Measurements from ENCODE around the gene E2F2.
A peak's percentile ranks its signal among the peaks of the same experiment; 100 is the strongest.

The E2F2 gene

DNA sequence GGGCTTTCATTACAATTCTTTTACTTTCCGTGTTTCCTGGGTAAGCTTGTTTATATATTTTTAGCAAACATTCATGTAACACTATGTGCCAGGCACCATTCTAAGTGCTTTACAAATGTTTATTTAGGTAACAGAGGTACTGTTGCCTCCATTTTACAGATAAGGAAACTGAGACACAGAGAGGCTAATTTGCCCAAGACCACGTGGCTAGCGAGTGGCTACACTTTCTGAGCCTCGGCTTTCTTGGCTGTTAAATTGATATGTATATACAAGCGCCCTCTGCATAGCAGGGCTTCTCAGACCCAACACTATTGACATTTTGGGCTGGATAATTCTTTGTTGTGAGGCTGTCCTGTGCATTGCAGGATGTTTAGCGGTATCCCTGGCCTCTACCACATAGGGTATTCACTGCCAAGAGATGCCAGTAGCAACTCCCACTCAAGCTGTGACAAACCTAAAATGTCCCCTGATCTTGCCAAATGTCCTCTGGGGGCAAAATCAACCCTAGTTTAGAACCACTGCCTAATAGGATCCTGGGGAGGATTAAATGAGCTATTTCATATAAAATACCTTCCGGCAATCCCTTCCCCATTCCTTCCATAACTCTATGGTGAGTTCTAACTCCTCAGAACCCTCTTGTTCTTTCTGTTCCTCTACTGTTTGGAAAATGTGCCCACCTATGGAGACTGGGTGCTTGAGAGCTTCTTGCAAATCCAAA, 45.5 kb upstream of the E2F2 start:
- peak overlapping the region; percentile 74 for H3K27ac ChIP-seq (ENCODE audit: poor library complexity, severe bottlenecking)
- no peak overlapping the region for H3K4me3 ChIP-seq (ENCODE audit: severe bottlenecking)
- H3K36me3 ChIP-seq (ENCODE audit: low read depth): no peaks in the 10 kb centered on the region
- TF ChIP-seq, protein P1, sequence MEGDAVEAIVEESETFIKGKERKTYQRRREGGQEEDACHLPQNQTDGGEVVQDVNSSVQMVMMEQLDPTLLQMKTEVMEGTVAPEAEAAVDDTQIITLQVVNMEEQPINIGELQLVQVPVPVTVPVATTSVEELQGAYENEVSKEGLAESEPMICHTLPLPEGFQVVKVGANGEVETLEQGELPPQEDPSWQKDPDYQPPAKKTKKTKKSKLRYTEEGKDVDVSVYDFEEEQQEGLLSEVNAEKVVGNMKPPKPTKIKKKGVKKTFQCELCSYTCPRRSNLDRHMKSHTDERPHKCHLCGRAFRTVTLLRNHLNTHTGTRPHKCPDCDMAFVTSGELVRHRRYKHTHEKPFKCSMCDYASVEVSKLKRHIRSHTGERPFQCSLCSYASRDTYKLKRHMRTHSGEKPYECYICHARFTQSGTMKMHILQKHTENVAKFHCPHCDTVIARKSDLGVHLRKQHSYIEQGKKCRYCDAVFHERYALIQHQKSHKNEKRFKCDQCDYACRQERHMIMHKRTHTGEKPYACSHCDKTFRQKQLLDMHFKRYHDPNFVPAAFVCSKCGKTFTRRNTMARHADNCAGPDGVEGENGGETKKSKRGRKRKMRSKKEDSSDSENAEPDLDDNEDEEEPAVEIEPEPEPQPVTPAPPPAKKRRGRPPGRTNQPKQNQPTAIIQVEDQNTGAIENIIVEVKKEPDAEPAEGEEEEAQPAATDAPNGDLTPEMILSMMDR (IDR thresholded peaks at IDR 0.05; ENCODE audit: poor library complexity, severe bottlenecking): no peak
- H3K27me3 ChIP-seq (ENCODE audit: insufficient read depth, poor library complexity, severe bottlenecking): no peaks in the 10 kb centered on the region
- H3K4me1 ChIP-seq (ENCODE audit: insufficient read depth, poor library complexity, severe bottlenecking): peaks cover 14% of the 10 kb centered on the region
- no peak for DNase-seq (ENCODE audit: low spot score)
- no peak for ATAC-seq (ENCODE audit: low read depth)
- H3K9me3 ChIP-seq (ENCODE audit: severe bottlenecking): no peaks in the 10 kb centered on the region

GRCh38 chr1:23575226-23575810, 44.3 kb upstream of the E2F2 start:
- H3K36me3 ChIP-seq (ENCODE audit: low read depth): no peaks in the 10 kb centered on the region
- H3K9me3 ChIP-seq (ENCODE audit: severe bottlenecking): no peaks in the 10 kb centered on the region
- DNase-seq (ENCODE audit: low spot score): no peak
- TF ChIP-seq, protein P1 (IDR thresholded peaks at IDR 0.05; ENCODE audit: poor library complexity, severe bottlenecking): no peak
- no peak overlapping the region for H3K4me3 ChIP-seq (ENCODE audit: severe bottlenecking)
- H3K27me3 ChIP-seq (ENCODE audit: insufficient read depth, poor library complexity, severe bottlenecking): no peaks in the 10 kb centered on the region
- H3K27ac ChIP-seq (ENCODE audit: poor library complexity, severe bottlenecking): no peak overlapping the region
- H3K4me1 ChIP-seq (ENCODE audit: insufficient read depth, poor library complexity, severe bottlenecking): peaks cover 14% of the 10 kb centered on the region
- ATAC-seq (ENCODE audit: low read depth): no peak

GRCh38 chr1:23574265-23574754, 43.3 kb upstream of the E2F2 start:
- DNase-seq (ENCODE audit: low spot score) (no peak), ATAC-seq (ENCODE audit: low read depth) (no peak)
- Histone ChIP-seq H3K36me3 (ENCODE audit: low read depth) (no peaks in the 10 kb centered on the region), H3K27ac (ENCODE audit: poor library complexity, severe bottlenecking) (no peak overlapping the region), H3K4me1 (ENCODE audit: insufficient read depth, poor library complexity, severe bottlenecking) (peaks cover 14% of the 10 kb centered on the region), H3K27me3 (ENCODE audit: insufficient read depth, poor library complexity, severe bottlenecking) (no peaks in the 10 kb centered on the region), H3K4me3 (ENCODE audit: severe bottlenecking) (no peak overlapping the region), H3K9me3 (ENCODE audit: severe bottlenecking) (no peaks in the 10 kb centered on the region)
- TF ChIP-seq, protein P1 (IDR thresholded peaks at IDR 0.05; ENCODE audit: poor library complexity, severe bottlenecking): no peak

DNA sequence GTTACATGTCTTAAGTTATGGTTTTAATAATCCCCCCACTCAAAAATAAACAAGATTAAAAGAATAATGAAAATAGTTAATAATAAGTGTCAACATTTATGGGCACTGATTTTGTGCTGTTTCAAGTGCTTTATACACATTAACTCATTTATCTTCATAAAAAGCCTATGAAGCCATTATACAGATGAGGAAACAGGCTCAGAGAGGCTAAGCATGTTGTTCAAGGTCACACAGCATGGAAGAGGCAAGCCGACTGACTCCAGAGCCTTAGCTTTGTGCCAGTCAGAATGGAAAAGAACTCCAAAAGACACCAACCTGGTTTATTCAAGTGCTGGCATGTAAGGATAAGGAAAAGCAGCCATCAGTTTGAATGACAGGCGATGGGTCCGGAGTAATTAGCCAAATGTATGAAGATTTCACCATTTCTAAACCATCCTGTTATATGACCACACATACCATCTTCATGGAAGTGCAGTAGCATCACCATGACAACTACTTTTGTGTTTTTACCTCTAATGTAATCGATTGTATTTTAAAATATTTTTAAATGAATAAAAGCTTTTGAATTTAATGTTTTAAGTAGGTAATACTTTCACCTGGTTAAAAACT, 42.6 kb upstream of the E2F2 start:
- no peaks in the 10 kb centered on the region for H3K27me3 ChIP-seq (ENCODE audit: insufficient read depth, poor library complexity, severe bottlenecking)
- H3K36me3 ChIP-seq (ENCODE audit: low read depth): no peaks in the 10 kb centered on the region
- peaks cover 14% of the 10 kb centered on the region for H3K4me1 ChIP-seq (ENCODE audit: insufficient read depth, poor library complexity, severe bottlenecking)
- TF ChIP-seq, protein P1 (IDR thresholded peaks at IDR 0.05; ENCODE audit: poor library complexity, severe bottlenecking): no peak
- no peak for ATAC-seq (ENCODE audit: low read depth)
- H3K27ac ChIP-seq (ENCODE audit: poor library complexity, severe bottlenecking): no peak overlapping the region
- no peak for DNase-seq (ENCODE audit: low spot score)
- H3K4me3 ChIP-seq (ENCODE audit: severe bottlenecking): no peak overlapping the region
- no peaks in the 10 kb centered on the region for H3K9me3 ChIP-seq (ENCODE audit: severe bottlenecking)
